ENCODE data around the gene ZNF764. TPM values are rescaled to one million over a fixed set of nuclear protein-coding genes. Genes with fewer than 3 reads are reported as not detected.
A peak's percentile ranks its signal among the peaks of the same experiment; 100 is the strongest.

Gene ZNF764
- total and polyA plus RNA-seq, 9 of the 15 experiments (the other 6 are each of a cell fraction or from before 2014, with no cell fraction given) = 0.69 to 10.1 (median 4.1) TPM

- no peak for TF ChIP-seq ZBTB40 (IDR thresholded peaks at IDR 0.05)
- TF ChIP-seq ZBTB40 (CRISPR knock-in tag; IDR thresholded peaks at IDR 0.05) = no peak
- no peak for TF ChIP-seq SRSF3 (IDR thresholded peaks at IDR 0.05; ENCODE audit: insufficient read depth, low read length)
- TF ChIP-seq ZNF551 (CRISPR knock-in tag; IDR thresholded peaks at IDR 0.05) = no peak
- no peak for TF ChIP-seq POLR3A (IDR thresholded peaks at IDR 0.05; ENCODE audit: borderline replicate concordance, extremely low read depth, insufficient read depth, insufficient read length)
- peak; percentile 83; the same call in 1 of the 2 replicates for TF ChIP-seq MGA (IDR thresholded peaks at IDR 0.05)
- peak; percentile 67 for TF ChIP-seq KDM5B (IDR thresholded peaks at IDR 0.05; ENCODE audit: insufficient replicate concordance, low read depth, low read length)
Observed at GRCh38 chr16:30535777-30536190, 22.4 kb downstream of the ZNF764 start (continued).

All from K562 (cell line).